GM12878 (cell line): Measurements from ENCODE around the gene TTC16. TPM values are rescaled to one million over a fixed set of nuclear protein-coding genes. Genes with fewer than 3 reads are reported as not detected.

Experiments used
- ATAC-seq: fragments of 200-7000 bp; cut with Tn5 transposase; 3 replicates; pipeline ENCODE4 v1.9.1; 2020; ENCODE audit warnings: mild to moderate bottlenecking, moderate library complexity
- BruUV-seq: library from RNA; stranded (reverse); fragments of 400-500 nt; replicated peaks from 2 replicates; lab custom pipeline; 2021; lab: Mats Ljungman, UMichigan
- CTCF ChIA-PET: fragments of 300-600 bp; sonication (Branson Sonifier 250); formaldehyde crosslinking; extraction: SDS; loops from one replicate; lab custom pipeline; 2021; ENCODE audit warnings: inconsistent platforms; lab: Yijun Ruan, JAX
- POLR2A ChIA-PET: fragments of 350-600 bp; formaldehyde crosslinking; extraction: SDS; loops from one replicate; lab custom pipeline; 2021; ENCODE audit warnings: inconsistent platforms; lab: Charles Lee
- RAD21 ChIA-PET: fragments of 300-600 bp; sonication (Branson Sonifier 250); formaldehyde crosslinking; loops from one replicate; lab custom pipeline; 2023; ENCODE audit warnings: antibody characterized with exemption; ENCODE audit not compliant: unreplicated experiment; lab: Charles Lee
- SMC1A ChIA-PET: fragments of 300-600 bp; sonication (Branson Sonifier 250); formaldehyde crosslinking; loops from one replicate; lab custom pipeline; 2023; ENCODE audit not compliant: unreplicated experiment, uncharacterized antibody; lab: Charles Lee
- DNase-seq: peaks from one replicate; pipeline ENCODE4 v3.0.0-alpha.2; 2011; ENCODE audit warnings: low read depth, low spot score
- FAIRE-seq: peaks from 3 replicates; lab custom pipeline; 2011; peaks lifted over from hg19 to GRCh38; lab: Jason Lieb, UNC
- H2AFZ ChIP-seq: 2 replicates; pipeline ENCODE4 v1.6.0; 2011; ENCODE audit warnings: low read depth, low read length, control low read depth; ENCODE audit not compliant: control insufficient read depth
- H3K27ac ChIP-seq: 2 replicates; pipeline ENCODE4 v1.5.1; 2011; ENCODE audit warnings: control low read depth; ENCODE audit not compliant: control insufficient read depth, insufficient read depth
- H3K27me3 ChIP-seq, 2 experiments: replicated peaks in 1 of 2; 2 replicates each; pipeline versions ENCODE4 v1.6.0 to v1.6.1; 2011; ENCODE audit warnings: low read length in 1 of 2; ENCODE audit not compliant: control insufficient read depth in 2 of 2, insufficient read depth in 2 of 2
- H3K36me3 ChIP-seq, 2 experiments: 2 replicates each; pipeline ENCODE4 v1.5.1; 2011; ENCODE audit warnings: low read length in 1 of 2; ENCODE audit not compliant: control insufficient read depth in 2 of 2, insufficient read depth in 2 of 2
- H3K4me1 ChIP-seq: 2 replicates; pipeline ENCODE4 v1.6.1; 2011; ENCODE audit warnings: mild to moderate bottlenecking, low read length, moderate library complexity, mixed read lengths; ENCODE audit not compliant: control insufficient read depth, insufficient read depth
- H3K4me2 ChIP-seq: 2 replicates; pipeline ENCODE4 v1.6.0; 2011; ENCODE audit warnings: control low read depth; ENCODE audit not compliant: control insufficient read depth, insufficient read depth
- H3K4me3 ChIP-seq: fragments of 200-600 bp; sonication (generic); 2 replicates; pipeline ENCODE4 v1.5.1; 2016
- H3K79me2 ChIP-seq: 2 replicates; pipeline ENCODE4 v1.6.0; 2011; ENCODE audit warnings: low read length; ENCODE audit not compliant: control insufficient read depth, insufficient read depth
- H3K9ac ChIP-seq: 2 replicates; pipeline ENCODE4 v1.8.0; 2011; ENCODE audit warnings: low read length, control low read depth, mixed read lengths; ENCODE audit not compliant: control insufficient read depth, insufficient read depth
- H3K9me3 ChIP-seq: replicated peaks from 3 replicates; pipeline ENCODE4 v1.5.1; 2011; ENCODE audit warnings: mild to moderate bottlenecking, low read length; ENCODE audit not compliant: control insufficient read depth, insufficient read depth
- H4K20me1 ChIP-seq: 2 replicates; pipeline ENCODE4 v1.6.0; 2011; ENCODE audit not compliant: control insufficient read depth, insufficient read depth
- ATF3 ChIP-seq: IDR thresholded peaks from 2 replicates; pipeline ENCODE4 v1.6.1; 2011; ENCODE audit warnings: low read depth, mild to moderate bottlenecking, low read length, moderate library complexity, borderline replicate concordance; ENCODE audit errors: extremely low read depth
- BACH1 ChIP-seq: fragments of 450-650 bp; IDR thresholded peaks from 2 replicates; pipeline ENCODE4 v1.6.1; 2017; ENCODE audit warnings: mild to moderate bottlenecking, borderline replicate concordance
- BCL11A ChIP-seq: IDR thresholded peaks from 2 replicates; pipeline ENCODE4 v1.6.1; 2011; ENCODE audit warnings: low read depth, low read length
- SKIL ChIP-seq: fragments of 450-650 bp; IDR thresholded peaks from 2 replicates; pipeline ENCODE4 v1.6.1; 2017; ENCODE audit warnings: mild to moderate bottlenecking, low read depth, inconsistent platforms; ENCODE audit not compliant: poor library complexity, severe bottlenecking
- WGBS: methylation state at CpG from one replicate; pipeline ENCODE4 v1.1.6; 2016; ENCODE audit warnings: low lambda C conversion rate; ENCODE audit not compliant: insufficient replicate concordance, insufficient coverage; ENCODE audit errors: missing lambda C conversion rate; 5-methylcytosine and 5-hydroxymethylcytosine counted together
- in situ Hi-C: fragments of 300-500 bp; cut with MboI; formaldehyde crosslinking; loops from 9 replicates; pipeline ENCODE4 v1.14.3; 2018; ENCODE audit warnings: mixed read lengths
- intact Hi-C: fragments of 100-400 bp; cut with micrococcal nuclease; formaldehyde crosslinking; loops from one replicate; pipeline ENCODE4 v1.14.2; 2022; ENCODE audit not compliant: unreplicated experiment
- polyA plus RNA-seq, 11 experiments: library from polyadenylated mRNA; depleted of rRNA in 4 of 11; unstranded in 6 of 11; stranded (reverse) in 5 of 11; fragments of >200 nt; fragmentation: Nextera tagmentation in 4 of 11; fragmentation: Illumina TruSeq in 1 of 11; extraction: Ambion mirVana in 4 of 11; extraction: Trizol in 1 of 11; gene quantifications; 1 replicate in 1 of 11; 2 replicates in 10 of 11; pipeline versions ENCODE4 v1.2.1 to v1.2.3, GENCODE V29; 2011 to 2016; ENCODE audit warnings: inconsistent platforms in 2 of 11, missing spikeins in 2 of 11, low read depth in 1 of 11
- total RNA-seq, 4 experiments: library from RNA; depleted of rRNA in 3 of 4; stranded (reverse); fragments of >200 nt in 3 of 4; fragmentation: Illumina TruSeq in 1 of 4; extraction: Trizol in 1 of 4; gene quantifications; 2 replicates each; pipeline versions ENCODE4 v1.2.1 to v1.2.3, GENCODE V29; 2013 to 2021

Gene TTC16
- total and polyA plus RNA-seq, 10 of the 15 experiments (the other 5 are each of a cell fraction or from before 2014, with no cell fraction given) = 0.03 TPM; not detected in 9

- no peak overlapping the region for H3K4me3 ChIP-seq
- TF ChIP-seq ATF3 (no peak), SKIL (no peak), BCL11A (no peak), BACH1 (no peak)
- TF ChIP-seq, all 136 proteins: peak for 0
- Histone ChIP-seq H3K9ac (no peak overlapping the region), H3K36me3 (peaks cover 0 to 18% of the 10 kb centered on the region in 2 experiments; a peak in 2 of 4 replicates), H3K9me3 (no peaks in the 10 kb centered on the region), H3K27ac (no peak overlapping the region), H3K4me1 (peaks cover 20% of the 10 kb centered on the region), H3K4me2 (no peak overlapping the region), H3K79me2 (peaks cover 31% of the 10 kb centered on the region), H3K27me3 (no peaks in the 10 kb centered on the region), H2AFZ (no peak overlapping the region), H4K20me1 (peaks cover 3% of the 10 kb centered on the region; the same call in 1 of the 2 replicates)
- BruUV-seq = no TSS peak
- RAD21 ChIA-PET = interaction anchor here (1.0 to 7.6 kb wide), 3 partner anchors 11 to 38 kb away, joined by 4 to 61 read pairs (median 23); partner anchors contain the start of genes CDK9 and TOR2A
- POLR2A ChIA-PET = interaction anchor here (0.6 kb wide), 2 partner anchors 31 to 176 kb away, joined by 3 to 6 read pairs; no protein-coding TSS in a partner anchor
- ATAC-seq = no peak
- WGBS = 89% methylated on average over 5 of the region's 5 CpGs
- CTCF ChIA-PET = interaction anchor here (1.2 to 9.2 kb wide), 3 partner anchors 11 to 38 kb away, joined by 3 to 75 read pairs (median 19); partner anchors contain the start of genes CDK9 and TOR2A
- intact Hi-C loops (no loop called here), in situ Hi-C loops (no loop called here)
- FAIRE-seq = no peak
- no peak for DNase-seq
- SMC1A ChIA-PET = no interaction called here
Observed at GRCh38 chr9:127772603-127773002, 56.7 kb downstream of the TTC16 start.
